ENCODE results near the gene LSR.
A peak's percentile ranks its signal among the peaks of the same experiment; 100 is the strongest.
"Not testable (repeated sequence)": the region's sequence is repeated elsewhere in the genome, so short reads cannot be mapped to it uniquely, and the experiment has no call there.

LSR gene

DNA sequence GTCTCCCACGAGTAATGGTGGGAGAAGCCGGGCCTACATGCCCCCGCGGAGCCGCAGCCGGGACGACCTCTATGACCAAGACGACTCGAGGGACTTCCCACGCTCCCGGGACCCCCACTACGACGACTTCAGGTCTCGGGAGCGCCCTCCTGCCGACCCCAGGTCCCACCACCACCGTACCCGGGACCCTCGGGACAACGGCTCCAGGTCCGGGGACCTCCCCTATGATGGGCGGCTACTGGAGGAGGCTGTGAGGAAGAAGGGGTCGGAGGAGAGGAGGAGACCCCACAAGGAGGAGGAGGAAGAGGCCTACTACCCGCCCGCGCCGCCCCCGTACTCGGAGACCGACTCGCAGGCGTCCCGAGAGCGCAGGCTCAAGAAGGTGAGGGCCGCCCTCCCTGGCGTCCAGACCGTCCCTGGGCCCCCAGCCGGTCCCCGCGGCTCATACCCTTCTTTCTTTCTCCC lies 18.6 kb downstream of the LSR start:
- DNase-seq (ENCODE audit: low read depth) = no peak

DNA sequence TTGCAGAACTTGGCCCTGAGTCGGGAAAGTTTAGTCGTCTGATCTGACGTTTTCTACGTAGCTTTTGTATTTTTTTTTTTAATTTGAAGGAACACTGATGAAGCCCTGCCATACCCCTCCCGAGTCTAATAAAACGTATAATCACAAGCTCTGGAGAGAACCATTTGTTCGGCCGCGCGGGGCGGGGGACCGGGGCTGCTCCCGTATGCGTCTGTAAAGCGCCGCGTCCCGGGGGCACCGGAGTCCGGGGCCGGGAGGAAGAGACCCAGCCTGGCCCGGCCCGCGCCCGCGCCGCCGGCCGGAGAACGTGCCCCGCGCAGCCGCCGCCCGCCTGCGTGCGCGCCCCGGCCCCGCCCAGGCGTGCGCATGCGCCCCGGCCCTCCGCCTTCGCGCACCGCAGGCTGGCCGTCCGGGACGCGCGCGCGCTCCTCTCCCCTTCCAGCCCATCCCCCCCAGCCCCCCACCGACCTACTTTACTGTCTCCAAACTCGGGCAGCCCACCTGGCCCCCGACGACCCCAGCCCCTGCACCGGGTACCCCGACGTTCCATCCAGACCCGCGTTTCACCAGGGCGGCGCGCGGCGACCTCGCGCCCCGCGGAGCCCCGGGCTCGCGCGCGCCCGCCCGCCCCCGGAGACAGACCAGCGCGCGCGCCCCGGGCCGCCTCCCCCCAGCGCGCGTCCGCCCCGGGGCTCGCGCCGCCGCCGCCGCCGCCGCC lies 19.2 kb downstream of the LSR start:
- DNase-seq (ENCODE audit: low read depth) = peak; percentile 40

GRCh38 chr19:35268536-35269437 lies 20.0 kb downstream of the LSR start, which contains the start of gene USF2:
TSS of gene USF2 (plus strand) at chr19:35268962. CDS start at chr19:35269102, 140 bp downstream.
- peak; percentile 43 for DNase-seq (ENCODE audit: low read depth)

GRCh38 chr19:35269438-35270117 lies 20.8 kb downstream of the LSR start:
- DNase-seq (ENCODE audit: low read depth) = peak; percentile 31

- DNase-seq (ENCODE audit: low read depth) = no peak
Observed at GRCh38 chr19:35270381-35270811, 21.6 kb downstream of the LSR start.

DNA sequence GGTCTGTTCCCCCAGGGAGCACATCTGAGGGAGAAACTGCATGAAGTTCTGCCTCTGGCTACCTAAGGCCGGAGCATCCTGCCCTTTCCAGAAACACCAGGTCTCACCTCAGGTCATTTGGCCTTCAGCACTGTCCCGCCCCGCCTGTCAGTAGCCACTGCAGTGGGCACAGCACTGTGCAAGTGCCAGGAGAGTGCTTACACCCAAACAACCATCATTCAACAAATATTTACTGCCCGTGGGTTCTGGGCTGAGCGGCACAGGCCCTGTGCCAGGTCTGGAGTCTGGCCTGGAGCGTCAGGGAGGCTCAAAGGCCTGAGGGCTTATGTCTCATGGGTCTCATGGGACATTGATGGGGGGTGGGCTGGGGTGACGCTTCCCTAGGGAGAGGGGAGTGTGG lies 22.7 kb downstream of the LSR start:
- no peak for DNase-seq (ENCODE audit: low read depth)

- DNase-seq (ENCODE audit: low read depth) = no peak
Observed at GRCh38 chr19:35272122-35272719, 23.4 kb downstream of the LSR start.

DNA sequence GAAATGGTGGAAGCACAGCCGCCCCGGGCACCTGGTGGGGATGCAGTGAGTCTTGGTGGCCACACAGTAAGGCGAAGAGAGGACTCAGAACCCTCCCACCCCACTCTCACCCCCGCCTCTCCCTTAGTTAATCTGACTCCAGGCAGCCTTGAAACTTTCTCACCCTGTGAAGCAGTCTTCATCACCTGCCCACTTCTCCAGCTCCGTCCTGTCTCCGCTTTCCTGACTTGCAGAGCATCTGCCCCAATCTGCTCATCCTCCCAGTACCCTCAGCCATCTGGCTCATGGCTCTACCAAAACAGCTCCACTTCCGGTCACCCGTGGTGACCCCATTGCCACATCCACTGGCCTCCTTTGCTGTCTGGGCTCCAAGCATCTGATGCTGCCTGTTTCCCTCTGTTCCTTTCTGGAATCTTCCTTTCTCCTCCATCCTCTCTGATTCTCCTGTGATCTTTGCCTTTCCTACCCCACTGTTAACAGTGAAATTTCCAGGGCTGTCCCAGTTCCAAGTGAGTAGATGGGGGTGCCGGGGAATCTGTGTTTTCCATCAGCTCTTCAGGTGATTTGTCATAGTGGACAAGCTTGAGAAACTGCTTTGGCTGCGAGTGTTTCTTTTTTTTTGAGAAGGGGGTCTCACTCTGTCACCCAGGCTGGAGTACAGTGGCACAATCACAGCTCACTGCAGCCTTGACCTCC lies 24.3 kb downstream of the LSR start:
- no peak for DNase-seq (ENCODE audit: low read depth)

- DNase-seq (ENCODE audit: low read depth) = no peak
Observed at GRCh38 chr19:35273686-35274259, 25.0 kb downstream of the LSR start.

GRCh38 chr19:35274323-35274722 lies 25.5 kb downstream of the LSR start:
- DNase-seq (ENCODE audit: low read depth) = no peak

GRCh38 chr19:35276706-35277281 lies 28.0 kb downstream of the LSR start:
- DNase-seq (ENCODE audit: low read depth) = no peak

GRCh38 chr19:35278578-35279284 lies 29.9 kb downstream of the LSR start:
- no peak for DNase-seq (ENCODE audit: low read depth)

GRCh38 chr19:35279374-35279773 lies 30.6 kb downstream of the LSR start:
- no peak for DNase-seq (ENCODE audit: low read depth)

- no peak for DNase-seq (ENCODE audit: low read depth)
Observed at GRCh38 chr19:35279985-35280821, 31.4 kb downstream of the LSR start.

DNA sequence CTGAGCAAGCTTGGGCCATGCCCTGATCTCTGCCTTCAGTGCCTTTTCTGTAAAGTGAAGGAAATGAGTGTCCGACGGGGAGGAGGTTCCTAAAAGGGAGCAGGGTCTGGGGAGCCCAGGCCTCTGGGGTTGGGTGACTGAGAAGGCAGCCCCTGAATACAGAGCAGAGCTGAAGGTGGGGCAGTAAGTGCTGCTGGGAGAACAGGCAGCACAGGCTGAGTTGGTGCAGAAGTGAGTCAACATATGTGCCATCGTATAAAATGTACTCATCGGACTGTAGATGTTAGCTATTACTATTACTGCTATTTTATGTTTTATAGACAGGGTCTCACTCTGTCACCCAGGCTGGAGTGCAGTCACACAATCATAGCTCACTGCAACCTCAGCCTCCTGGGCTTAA lies 32.5 kb downstream of the LSR start:
- no peak for DNase-seq (ENCODE audit: low read depth)

DNA sequence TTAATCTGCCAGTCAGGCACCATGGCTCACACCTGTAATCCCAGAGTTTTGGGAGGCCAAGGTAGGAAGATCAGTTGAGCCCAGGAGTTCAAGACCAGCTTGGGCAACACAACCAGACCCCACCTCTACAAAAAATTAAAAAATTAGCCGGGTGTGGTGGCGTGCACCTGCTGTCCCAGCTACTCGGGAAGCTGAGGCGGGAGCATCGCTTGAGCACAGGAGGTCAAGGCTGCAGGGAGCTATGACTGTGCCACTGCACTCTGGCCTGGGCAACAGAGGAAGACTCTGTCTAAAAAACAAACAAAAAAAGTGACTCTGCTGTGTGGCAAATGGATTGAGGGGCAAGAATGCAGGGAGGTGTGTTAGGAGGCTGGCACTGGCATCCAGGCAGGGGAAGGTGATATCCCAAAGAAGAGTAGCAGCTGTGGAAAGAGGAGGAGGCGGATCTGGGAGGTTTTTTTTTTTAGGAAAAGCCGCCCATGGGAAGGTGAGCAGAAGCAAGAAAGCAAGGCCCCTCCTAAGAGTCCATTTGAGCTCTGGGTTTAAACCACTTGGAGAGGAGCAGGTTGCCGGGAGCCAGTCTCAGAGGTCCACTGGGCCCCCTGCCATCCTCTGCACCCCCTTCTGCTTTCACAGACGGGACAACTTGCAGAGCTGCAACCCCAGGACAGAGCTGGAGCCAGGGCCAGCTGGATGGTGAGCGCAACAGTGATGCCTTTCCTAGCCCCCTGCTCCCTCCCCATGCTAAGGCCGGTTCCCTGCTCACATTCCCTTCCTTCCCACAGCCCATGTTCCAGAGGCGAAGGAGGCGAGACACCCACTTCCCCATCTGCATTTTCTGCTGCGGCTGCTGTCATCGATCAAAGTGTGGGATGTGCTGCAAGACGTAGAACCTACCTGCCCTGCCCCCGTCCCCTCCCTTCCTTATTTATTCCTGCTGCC lies 35.6 kb downstream of the LSR start:
- DNase-seq (ENCODE audit: low read depth) = no peak

DNA sequence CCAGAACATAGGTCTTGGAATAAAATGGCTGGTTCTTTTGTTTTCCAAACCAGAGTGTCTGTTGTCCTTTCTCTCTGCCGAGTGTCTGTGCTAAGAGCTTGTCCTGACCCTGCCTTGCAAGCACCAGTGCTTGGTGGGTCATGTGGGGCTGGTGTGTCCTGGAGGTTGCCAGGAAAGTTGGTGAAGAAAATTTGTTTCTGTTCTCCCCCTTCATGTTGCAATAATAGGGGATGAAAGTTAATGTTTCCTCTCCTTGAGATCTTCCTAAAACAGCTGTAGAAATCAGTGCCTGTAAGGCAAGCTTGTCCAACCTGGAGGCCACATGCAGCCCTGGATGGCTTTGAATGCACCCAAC lies 36.3 kb downstream of the LSR start:
- no peak for DNase-seq (ENCODE audit: low read depth)

DNA sequence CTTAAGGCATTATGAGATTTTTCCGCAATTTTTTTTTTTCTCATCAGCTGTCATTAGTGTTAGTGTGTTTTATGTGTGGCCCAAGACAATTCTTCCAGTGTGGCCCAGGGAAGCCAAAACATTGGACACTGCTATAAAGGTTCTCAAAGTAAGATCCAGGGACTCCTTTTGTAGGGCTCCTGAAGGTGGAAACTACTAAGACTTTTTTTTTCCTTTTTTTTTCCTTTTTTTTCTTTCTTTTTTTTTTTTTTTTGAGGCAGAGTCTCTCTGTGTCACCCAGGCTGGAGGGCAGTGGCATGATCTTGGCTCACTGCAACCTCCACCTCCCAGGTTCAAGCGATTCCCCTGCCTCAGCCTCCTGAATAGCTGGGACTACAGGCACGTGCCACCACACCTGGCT lies 36.7 kb downstream of the LSR start:
- DNase-seq (ENCODE audit: low read depth) = not testable (repeated sequence)
